CD4-positive, alpha-beta T cell treated with Interleukin-2 at 100 ng/mL for 4 hours (primary cell): Measurements from ENCODE around the gene MT2A.

Experiments
- DNase-seq: peaks from one replicate; pipeline ENCODE4 v3.0.0-alpha.2; 2020; ENCODE audit warnings: low spot score

The MT2A gene

GRCh38 chr16:56639045-56639444, 30.7 kb downstream of the MT2A start:
- no peak for DNase-seq

GRCh38 chr16:56640076-56640475, 31.7 kb downstream of the MT2A start:
- no peak for DNase-seq

- no peak for DNase-seq
Observed at GRCh38 chr16:56641166-56641565, 32.8 kb downstream of the MT2A start.

- peak; percentile 79 for DNase-seq
Observed at GRCh38 chr16:56643080-56643778, 34.8 kb downstream of the MT2A start.

- no peak for DNase-seq
Observed at GRCh38 chr16:56643833-56644232, 35.4 kb downstream of the MT2A start.

GRCh38 chr16:56645311-56645710, 36.9 kb downstream of the MT2A start:
- DNase-seq, result no peak

- DNase-seq, result no peak
Observed at GRCh38 chr16:56645838-56646237, 37.5 kb downstream of the MT2A start.

GRCh38 chr16:56647641-56648431, 39.5 kb downstream of the MT2A start:
- no peak for DNase-seq

GRCh38 chr16:56649271-56649670, 40.9 kb downstream of the MT2A start:
- no peak for DNase-seq

GRCh38 chr16:56649820-56650219, 41.4 kb downstream of the MT2A start:
- DNase-seq, result no peak

GRCh38 chr16:56651586-56651985, 43.2 kb downstream of the MT2A start, which contains the start of gene MT1B:
Gene MT1B (plus strand): TSS chr16:56651886. CDS start chr16:56651954, 68 bp downstream.
- DNase-seq, result no peak

GRCh38 chr16:56652600-56652999, 44.2 kb downstream of the MT2A start:
- DNase-seq, result no peak

GRCh38 chr16:56653218-56653617, 44.8 kb downstream of the MT2A start:
- no peak for DNase-seq

- peak; percentile 63 for DNase-seq
Observed at GRCh38 chr16:56657555-56658326, 49.4 kb downstream of the MT2A start, which contains the start of gene MT1F. Gene MT1F (plus strand): TSS chr16:56657959. CDS start chr16:56658059, 100 bp downstream.

- DNase-seq, result no peak
Observed at GRCh38 chr16:56658327-56658875, 50.0 kb downstream of the MT2A start.
